ENCODE results near the gene POLR3E.
"Not testable (repeated sequence)": the region's sequence is repeated elsewhere in the genome, so short reads cannot be mapped to it uniquely, and the experiment has no call there.

Gene POLR3E

DNA sequence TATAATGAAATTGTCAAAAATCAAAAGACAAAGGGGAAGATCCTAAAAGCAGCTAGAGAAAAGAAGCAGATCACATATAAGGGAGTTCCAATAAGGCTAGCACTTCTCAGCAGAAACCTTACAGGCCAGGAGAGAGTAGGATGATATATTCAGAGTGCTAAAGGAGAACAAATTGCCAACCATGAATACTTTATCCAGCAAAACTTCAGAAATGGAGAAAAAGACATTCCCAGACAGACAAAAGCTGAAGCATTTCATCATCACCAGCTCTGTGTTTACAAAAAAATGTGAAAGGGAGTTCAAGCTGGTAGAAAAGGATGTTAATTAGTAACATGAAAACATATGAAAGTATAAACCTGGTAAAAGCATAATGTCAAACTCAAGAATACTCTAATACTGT is 39.8 kb downstream of the POLR3E start:
- DNase-seq, result no peak

GRCh38 chr16:22337849-22338635 is 40.8 kb downstream of the POLR3E start:
- no peak for DNase-seq

GRCh38 chr16:22340945-22341344 is 43.7 kb downstream of the POLR3E start:
- no peak for DNase-seq

DNA sequence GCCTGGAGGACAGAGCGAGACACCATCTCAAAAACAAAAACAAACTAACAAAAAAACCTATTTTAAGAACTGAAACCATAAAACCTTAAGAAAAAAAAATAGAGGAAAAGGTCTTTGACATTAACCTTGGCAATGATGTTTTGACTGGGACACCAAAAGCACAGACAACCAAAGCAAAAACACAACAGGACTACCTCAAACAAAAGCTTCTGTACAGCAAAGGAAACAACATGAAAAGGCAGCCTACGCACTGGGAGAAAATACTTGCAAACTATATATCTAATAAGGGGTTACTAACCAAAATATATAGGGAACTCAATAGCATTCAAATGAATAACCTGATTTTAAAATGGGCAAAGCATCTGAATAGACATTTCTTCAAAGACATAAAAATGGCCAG is 44.9 kb downstream of the POLR3E start:
- DNase-seq, result no peak

DNA sequence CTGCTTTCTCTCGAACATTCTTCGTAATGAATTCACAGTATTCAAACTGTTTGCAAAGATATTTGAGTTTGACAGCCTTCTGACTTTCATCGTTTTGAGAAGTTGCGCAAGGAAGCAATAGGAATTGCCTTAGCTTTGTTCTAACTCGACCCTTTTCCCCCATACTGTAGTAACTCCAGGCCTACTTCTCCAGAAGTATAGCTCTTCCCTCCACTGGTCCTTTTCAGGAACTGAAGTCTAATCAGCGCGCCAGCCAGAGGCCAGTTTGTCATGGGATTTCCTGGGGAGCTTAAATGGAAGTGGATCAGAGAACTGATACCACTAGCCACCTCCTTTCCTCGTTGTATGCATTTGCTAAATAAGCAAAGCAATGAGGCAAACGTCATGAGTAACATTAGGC is 49.3 kb downstream of the POLR3E start:
- DNase-seq, result no peak

GRCh38 chr16:22347100-22347820 is 50.1 kb downstream of the POLR3E start:
- no peak for DNase-seq

GRCh38 chr16:22348291-22348690 is 51.1 kb downstream of the POLR3E start:
- DNase-seq, result no peak

- not testable (repeated sequence) for DNase-seq
Measured at GRCh38 chr16:22351017-22351416, 53.8 kb downstream of the POLR3E start.

GRCh38 chr16:22352140-22352539 is 54.9 kb downstream of the POLR3E start:
- no peak for DNase-seq

DNA sequence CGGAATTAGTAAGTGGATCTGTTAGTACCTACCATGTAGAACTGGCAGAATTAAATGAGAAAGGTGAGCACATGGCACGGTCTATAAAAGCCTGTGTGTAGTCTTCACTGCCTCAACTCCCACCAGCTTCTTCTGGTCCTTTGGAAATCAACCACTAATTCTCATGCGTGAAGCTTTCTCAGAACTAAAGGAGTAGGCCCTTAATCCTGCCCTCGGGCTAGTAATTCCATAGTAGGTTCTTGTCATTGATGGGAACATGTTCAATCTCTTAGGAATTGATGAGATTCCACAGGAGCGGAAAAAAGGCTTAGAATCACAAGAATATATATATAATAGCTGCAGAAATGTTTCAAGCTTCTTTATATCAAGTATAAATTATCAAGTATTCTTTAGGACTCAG is 55.5 kb downstream of the POLR3E start:
- no peak for DNase-seq

DNA sequence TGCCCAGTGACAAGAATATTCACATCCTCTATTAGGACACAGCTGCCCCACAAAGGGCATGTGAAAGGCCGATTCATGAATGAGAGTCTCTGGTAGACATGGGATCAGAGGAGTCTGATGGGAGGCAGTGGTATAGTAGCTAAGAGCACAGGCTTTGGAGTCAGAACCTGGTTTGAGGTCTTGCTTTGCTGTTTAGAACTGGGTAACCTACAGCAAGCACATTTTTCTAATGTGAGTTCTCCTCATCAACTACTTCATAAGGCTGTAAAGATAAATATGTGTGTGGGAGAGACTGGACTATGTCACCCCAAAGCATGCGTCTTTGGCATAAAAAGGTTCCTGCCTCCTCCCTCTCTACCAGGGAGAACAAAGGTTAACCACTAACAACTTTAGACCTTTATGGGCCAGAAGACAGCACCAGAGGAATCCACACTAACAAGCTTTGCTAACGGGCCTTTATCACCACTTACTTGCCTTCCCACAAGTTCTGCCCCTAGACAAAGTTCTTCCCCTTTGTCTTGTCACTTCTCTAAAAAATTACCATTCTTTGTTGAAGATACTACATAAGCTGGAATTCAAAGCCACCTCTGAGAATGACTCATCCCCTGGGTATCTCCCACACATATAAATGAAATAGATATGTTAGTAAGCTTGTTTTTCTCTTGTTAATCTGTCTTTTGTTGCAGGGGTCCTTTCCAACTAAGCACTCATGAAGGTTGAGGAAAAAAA is 56.1 kb downstream of the POLR3E start:
- DNase-seq, result no peak

- DNase-seq, result no peak
Measured at GRCh38 chr16:22353933-22354541, 56.8 kb downstream of the POLR3E start.

GRCh38 chr16:22355487-22355908 is 58.3 kb downstream of the POLR3E start:
- DNase-seq, result no peak

- no peak for DNase-seq
Measured at GRCh38 chr16:22356930-22357634, 59.9 kb downstream of the POLR3E start.

GRCh38 chr16:22357635-22357971 is 60.4 kb downstream of the POLR3E start:
- DNase-seq, result no peak

- DNase-seq, result no peak
Measured at GRCh38 chr16:22358000-22358399, 60.8 kb downstream of the POLR3E start.

DNA sequence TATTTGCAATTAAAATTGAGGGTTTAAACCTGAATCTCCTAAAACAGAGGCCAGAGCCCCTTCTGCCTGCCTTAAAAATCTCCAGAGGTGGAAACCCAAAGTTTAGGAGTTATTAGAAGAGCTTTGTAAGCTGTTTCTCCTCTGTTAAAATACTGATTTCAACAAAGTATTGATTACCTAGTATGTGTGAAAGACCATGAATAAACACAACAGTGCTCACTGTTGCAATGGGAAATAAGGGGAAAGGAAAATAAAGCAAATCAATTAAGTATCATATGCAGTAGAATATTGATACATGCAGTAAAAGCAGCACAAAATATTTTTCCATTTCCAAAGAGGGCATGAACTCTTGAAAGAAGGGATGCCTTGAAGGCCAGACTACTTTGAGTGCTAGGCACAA is 62.5 kb downstream of the POLR3E start:
- no peak for DNase-seq

DNA sequence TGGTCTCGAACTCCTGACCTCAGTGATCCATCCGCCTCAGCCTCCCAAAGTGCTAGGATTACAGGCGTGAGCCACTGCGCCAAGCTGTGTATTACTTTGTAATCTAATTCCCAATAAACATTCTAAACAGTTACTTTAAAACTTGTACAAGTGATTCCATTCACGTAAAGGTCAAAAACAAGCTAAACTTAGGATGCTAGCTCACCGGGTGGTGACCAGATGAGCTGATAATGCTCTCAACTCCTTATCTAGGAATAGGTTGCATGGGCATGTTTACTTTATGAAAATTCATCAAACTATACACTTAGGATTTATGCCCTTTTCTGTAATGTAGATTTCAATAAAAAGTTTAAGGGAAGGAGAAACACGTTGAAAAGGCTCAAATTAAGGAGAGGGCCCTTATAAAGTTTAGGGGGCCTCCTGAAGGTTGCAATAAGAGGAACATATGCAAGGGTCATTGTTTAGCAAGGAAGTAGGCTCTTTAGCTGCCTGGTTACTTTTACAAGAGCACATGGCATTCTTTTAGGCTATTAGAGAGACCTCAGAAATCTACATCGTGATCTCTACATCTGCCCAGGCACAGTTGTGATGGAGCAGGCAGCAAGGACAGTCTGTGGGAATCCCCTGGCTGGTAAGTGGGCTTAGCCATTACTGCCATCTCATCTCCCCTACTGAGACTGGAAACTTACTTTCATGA is 63.9 kb downstream of the POLR3E start:
- no peak for DNase-seq

GRCh38 chr16:22364241-22364640 is 67.0 kb downstream of the POLR3E start:
- DNase-seq, result no peak

- DNase-seq, result no peak
Measured at GRCh38 chr16:22366371-22366770, 69.2 kb downstream of the POLR3E start.

DNA sequence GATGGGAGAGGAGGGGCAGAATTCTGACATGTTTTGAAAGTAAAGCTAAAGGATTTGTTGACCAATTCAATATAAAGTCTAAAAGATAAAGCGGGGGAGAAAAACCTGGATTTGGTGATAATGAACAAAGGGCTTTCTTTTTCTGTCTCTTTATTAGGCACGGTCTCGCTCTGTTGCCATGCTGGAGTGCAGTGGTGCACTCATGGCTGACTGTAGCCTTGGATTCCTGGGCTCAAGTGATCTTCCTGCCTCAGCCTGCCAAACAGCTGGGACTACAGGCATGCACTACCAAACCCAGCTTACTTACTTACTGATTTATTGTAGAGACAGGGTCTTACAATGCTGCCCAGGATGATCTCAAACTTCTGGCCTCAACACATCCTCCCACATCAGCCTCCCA is 69.7 kb downstream of the POLR3E start:
- DNase-seq, result no peak

- not testable (repeated sequence) for DNase-seq
Measured at GRCh38 chr16:22368200-22368826, 71.1 kb downstream of the POLR3E start.
